Left ventricle myocardium inferior (tissue), 1 donor: ENCODE data around the gene LCN1. TPM values are rescaled to one million over a fixed set of nuclear protein-coding genes. Genes with fewer than 3 reads are reported as not detected.

ENCODE experiments used
- DNase-seq: peaks from one replicate; pipeline ENCODE4 v3.0.0-alpha.2; 2020
- H3K27ac ChIP-seq: fragments of 200-600 bp; replicated peaks from 2 replicates; pipeline ENCODE4 v1.8.0; 2021
- H3K27me3 ChIP-seq: fragments of 200-600 bp; 2 replicates; pipeline ENCODE4 v1.8.0; 2021; ENCODE audit warnings: low read depth
- H3K36me3 ChIP-seq: fragments of 200-600 bp; 2 replicates; pipeline ENCODE4 v1.8.0; 2021
- H3K4me1 ChIP-seq: fragments of 200-600 bp; 2 replicates; pipeline ENCODE4 v1.8.0; 2021
- H3K4me3 ChIP-seq: fragments of 200-600 bp; 2 replicates; pipeline ENCODE4 v1.8.0; 2021; ENCODE audit warnings: mild to moderate bottlenecking, moderate library complexity
- H3K9me3 ChIP-seq: fragments of 200-600 bp; replicated peaks from 2 replicates; pipeline ENCODE4 v1.8.0; 2021
- CTCF ChIP-seq: fragments of 200-600 bp; IDR thresholded peaks from 2 replicates; pipeline ENCODE4 v1.8.0; 2021; ENCODE audit warnings: antibody characterized with exemption, mild to moderate bottlenecking, borderline replicate concordance
- intact Hi-C: fragments of 100-400 bp; cut with micrococcal nuclease; formaldehyde crosslinking; loops from one replicate; pipeline ENCODE4 v1.11.0; 2022
- total RNA-seq: library from RNA; stranded (reverse); fragmentation: NEBNext Ultra II Directional; extraction: Animal tissue kit (Norgen Biotek cat#: 25700); gene quantifications from one replicate; pipeline ENCODE4 v1.2.1, GENCODE V29; 2021
- donor health status: DM: no; HTN: yes; CAD: no; lungs with severe emphysema.

Gene LCN1
- total RNA-seq, 1 donor from 2014 or later = not detected

- no peak overlapping the region for H3K27ac ChIP-seq
- intact Hi-C loops = no loop called here
- peaks cover 17% of the 10 kb centered on the region for H3K9me3 ChIP-seq
- no peak for TF ChIP-seq CTCF
- H3K27me3 ChIP-seq = peaks cover 69% of the 10 kb centered on the region
- no peak for DNase-seq
- H3K4me3 ChIP-seq = no peak overlapping the region
- no peaks in the 10 kb centered on the region for H3K4me1 ChIP-seq
- H3K36me3 ChIP-seq = no peaks in the 10 kb centered on the region
Observed at GRCh38 chr9:135565141-135565628, 43.9 kb downstream of the LCN1 start.

GRCh38 chr9:135565636-135566035 lies 44.4 kb downstream of the LCN1 start:
- peaks cover 17% of the 10 kb centered on the region for H3K9me3 ChIP-seq
- H3K27ac ChIP-seq = no peak overlapping the region
- TF ChIP-seq CTCF = no peak
- H3K27me3 ChIP-seq = peaks cover 65% of the 10 kb centered on the region
- no peak overlapping the region for H3K4me3 ChIP-seq
- no peak for DNase-seq
- H3K4me1 ChIP-seq = no peaks in the 10 kb centered on the region
- no peaks in the 10 kb centered on the region for H3K36me3 ChIP-seq
- intact Hi-C loops = no loop called here

- Histone ChIP-seq H3K4me3 (no peak overlapping the region), H3K4me1 (no peaks in the 10 kb centered on the region), H3K27ac (no peak overlapping the region), H3K36me3 (no peaks in the 10 kb centered on the region), H3K9me3 (peaks cover 20% of the 10 kb centered on the region), H3K27me3 (peaks cover 55% of the 10 kb centered on the region)
- no peak for DNase-seq
- intact Hi-C loops = no loop called here
- TF ChIP-seq CTCF = no peak
Observed at GRCh38 chr9:135566552-135566951, 45.3 kb downstream of the LCN1 start.

DNA sequence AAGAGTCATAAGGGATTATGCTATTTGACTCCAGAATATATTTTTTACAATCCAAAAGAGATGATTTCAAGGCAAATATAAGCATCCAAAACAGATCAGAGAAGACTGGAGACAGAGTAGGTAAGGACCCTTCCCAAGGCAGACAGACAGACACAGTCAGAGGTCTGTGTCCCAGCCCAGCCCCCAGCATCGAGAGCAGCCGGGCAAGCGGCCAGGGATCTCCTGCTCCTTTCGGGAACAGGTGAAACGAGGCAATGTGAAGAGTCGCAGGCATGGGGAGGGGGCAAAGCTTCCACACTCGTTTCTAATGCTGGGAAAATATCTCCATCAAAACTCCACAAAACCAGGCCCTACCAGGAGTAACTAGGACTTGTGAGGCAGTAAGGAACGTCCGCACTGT lies 46.1 kb downstream of the LCN1 start:
- Histone ChIP-seq H3K27ac (no peak overlapping the region), H3K36me3 (no peaks in the 10 kb centered on the region), H3K27me3 (peaks cover 54% of the 10 kb centered on the region), H3K4me3 (no peak overlapping the region), H3K9me3 (peaks cover 21% of the 10 kb centered on the region), H3K4me1 (no peaks in the 10 kb centered on the region)
- intact Hi-C loops = no loop called here
- DNase-seq = no peak
- no peak for TF ChIP-seq CTCF

DNA sequence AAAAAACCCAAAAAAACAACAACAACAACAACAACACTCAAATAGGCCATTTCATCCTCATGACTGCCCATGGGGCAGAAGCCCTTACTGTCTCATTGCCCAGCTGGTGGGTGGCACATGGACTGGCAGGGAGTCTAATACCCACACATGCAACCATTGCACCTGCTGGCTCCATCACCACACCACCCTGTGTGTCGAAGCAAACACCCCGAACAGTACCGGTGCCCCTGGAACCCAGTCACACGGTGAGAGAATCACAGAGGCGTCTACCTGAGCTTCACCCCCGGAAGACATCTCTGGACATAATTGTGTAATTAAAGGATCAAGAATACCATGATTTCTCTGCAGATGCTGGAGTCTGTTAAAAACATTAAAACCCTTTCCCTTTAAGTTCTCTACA lies 46.8 kb downstream of the LCN1 start:
- no peak for TF ChIP-seq CTCF
- no peak for DNase-seq

DNA sequence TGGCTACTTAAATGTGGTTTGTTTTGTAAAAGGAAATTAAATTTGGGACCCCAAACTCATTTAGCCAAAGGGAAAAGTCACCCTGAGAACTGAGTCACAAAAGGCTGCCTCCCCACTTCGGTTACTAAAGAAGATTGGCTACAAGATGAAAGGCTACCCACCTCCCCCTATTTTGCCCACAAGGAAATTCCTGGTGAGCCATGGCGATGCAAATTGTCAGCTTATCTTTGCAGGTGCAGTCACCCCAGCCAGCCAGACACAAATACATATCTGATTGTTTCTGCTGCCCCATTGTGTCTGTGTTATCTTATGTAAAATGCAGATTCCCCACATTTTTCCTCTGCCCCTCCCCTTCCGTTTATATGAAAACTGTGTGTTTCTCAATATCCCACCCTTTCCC lies 49.2 kb downstream of the LCN1 start:
- peaks cover 51% of the 10 kb centered on the region for H3K27me3 ChIP-seq
- no peaks in the 10 kb centered on the region for H3K36me3 ChIP-seq
- H3K27ac ChIP-seq = no peak overlapping the region
- intact Hi-C loops = no loop called here
- no peak for TF ChIP-seq CTCF
- no peak overlapping the region for H3K4me3 ChIP-seq
- H3K4me1 ChIP-seq = no peaks in the 10 kb centered on the region
- no peak for DNase-seq
- peaks cover 21% of the 10 kb centered on the region for H3K9me3 ChIP-seq

More for the DNA sequence above, 46.8 kb downstream of the LCN1 start:
- no peak overlapping the region for H3K4me3 ChIP-seq
- H3K27ac ChIP-seq = no peak overlapping the region
- intact Hi-C loops = no loop called here
- peaks cover 51% of the 10 kb centered on the region for H3K27me3 ChIP-seq
- H3K4me1 ChIP-seq = no peaks in the 10 kb centered on the region
- H3K9me3 ChIP-seq = peaks cover 21% of the 10 kb centered on the region
- no peaks in the 10 kb centered on the region for H3K36me3 ChIP-seq
